ENCODE data around the gene TRIM46. TPM values are rescaled to one million over a fixed set of nuclear protein-coding genes. Genes with fewer than 3 reads are reported as not detected.
A peak's percentile ranks its signal among the peaks of the same experiment; 100 is the strongest.

The TRIM46 gene
- total and polyA plus RNA-seq, 2 of the 13 experiments (the other 11 are each of a cell fraction or from before 2014, with no cell fraction given): 0.04 to 0.09 TPM

DNA sequence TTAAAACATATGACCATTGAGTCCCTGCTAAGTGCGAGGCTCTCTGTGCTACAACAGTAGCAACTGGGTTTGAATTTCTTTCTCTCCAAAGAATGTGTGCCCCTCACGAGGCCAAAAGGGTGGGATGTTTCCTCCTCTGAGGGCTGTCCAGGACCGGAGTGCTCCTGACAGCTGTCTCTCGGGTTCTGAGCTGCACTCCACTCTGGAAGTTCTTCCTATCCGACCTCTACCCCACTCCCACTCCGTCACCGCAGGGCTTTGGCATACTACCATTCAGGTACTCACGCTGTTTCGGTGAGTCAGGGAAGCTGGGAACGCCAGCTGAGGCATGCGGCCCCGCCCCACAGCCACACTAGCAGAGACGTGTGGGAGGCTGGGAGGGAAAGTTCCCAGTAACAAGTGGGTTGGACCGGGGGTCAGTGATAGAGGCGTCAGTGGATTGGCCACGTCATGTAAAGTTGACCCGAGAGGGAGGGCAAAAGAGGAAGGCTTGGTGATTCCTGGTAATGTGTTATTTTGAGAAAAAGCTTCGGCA lies 38.7 kb upstream of the TRIM46 start (continued):
- TF ChIP-seq ARNT2 (CRISPR knock-in tag; IDR thresholded peaks at IDR 0.05; ENCODE audit: low read depth): no peak
- TF ChIP-seq SAP130 (CRISPR knock-in tag; IDR thresholded peaks at IDR 0.05; ENCODE audit: low read depth): peak; percentile 97
- 0 out of 2 replicates have a peak, but pooled peaks have one; percentile 13 for TF ChIP-seq KDM3A (CRISPR knock-in tag; IDR thresholded peaks at IDR 0.05; ENCODE audit: low read depth)
- 0 out of 2 replicates have a peak, but pooled peaks have one; percentile 4 for TF ChIP-seq ZNF556 (CRISPR knock-in tag; IDR thresholded peaks at IDR 0.05; ENCODE audit: borderline replicate concordance)
- TF ChIP-seq ZNF878 (CRISPR knock-in tag; IDR thresholded peaks at IDR 0.05): peak; percentile 79
- TF ChIP-seq, protein P1, sequence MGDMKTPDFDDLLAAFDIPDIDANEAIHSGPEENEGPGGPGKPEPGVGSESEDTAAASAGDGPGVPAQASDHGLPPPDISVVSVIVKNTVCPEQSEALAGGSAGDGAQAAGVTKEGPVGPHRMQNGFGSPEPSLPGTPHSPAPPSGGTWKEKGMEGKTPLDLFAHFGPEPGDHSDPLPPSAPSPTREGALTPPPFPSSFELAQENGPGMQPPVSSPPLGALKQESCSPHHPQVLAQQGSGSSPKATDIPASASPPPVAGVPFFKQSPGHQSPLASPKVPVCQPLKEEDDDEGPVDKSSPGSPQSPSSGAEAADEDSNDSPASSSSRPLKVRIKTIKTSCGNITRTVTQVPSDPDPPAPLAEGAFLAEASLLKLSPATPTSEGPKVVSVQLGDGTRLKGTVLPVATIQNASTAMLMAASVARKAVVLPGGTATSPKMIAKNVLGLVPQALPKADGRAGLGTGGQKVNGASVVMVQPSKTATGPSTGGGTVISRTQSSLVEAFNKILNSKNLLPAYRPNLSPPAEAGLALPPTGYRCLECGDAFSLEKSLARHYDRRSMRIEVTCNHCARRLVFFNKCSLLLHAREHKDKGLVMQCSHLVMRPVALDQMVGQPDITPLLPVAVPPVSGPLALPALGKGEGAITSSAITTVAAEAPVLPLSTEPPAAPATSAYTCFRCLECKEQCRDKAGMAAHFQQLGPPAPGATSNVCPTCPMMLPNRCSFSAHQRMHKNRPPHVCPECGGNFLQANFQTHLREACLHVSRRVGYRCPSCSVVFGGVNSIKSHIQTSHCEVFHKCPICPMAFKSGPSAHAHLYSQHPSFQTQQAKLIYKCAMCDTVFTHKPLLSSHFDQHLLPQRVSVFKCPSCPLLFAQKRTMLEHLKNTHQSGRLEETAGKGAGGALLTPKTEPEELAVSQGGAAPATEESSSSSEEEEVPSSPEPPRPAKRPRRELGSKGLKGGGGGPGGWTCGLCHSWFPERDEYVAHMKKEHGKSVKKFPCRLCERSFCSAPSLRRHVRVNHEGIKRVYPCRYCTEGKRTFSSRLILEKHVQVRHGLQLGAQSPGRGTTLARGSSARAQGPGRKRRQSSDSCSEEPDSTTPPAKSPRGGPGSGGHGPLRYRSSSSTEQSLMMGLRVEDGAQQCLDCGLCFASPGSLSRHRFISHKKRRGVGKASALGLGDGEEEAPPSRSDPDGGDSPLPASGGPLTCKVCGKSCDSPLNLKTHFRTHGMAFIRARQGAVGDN (CRISPR knock-in tag; IDR thresholded peaks at IDR 0.05): peak; percentile 62; the same call in 1 of the 2 replicates
- TF ChIP-seq, protein P2, sequence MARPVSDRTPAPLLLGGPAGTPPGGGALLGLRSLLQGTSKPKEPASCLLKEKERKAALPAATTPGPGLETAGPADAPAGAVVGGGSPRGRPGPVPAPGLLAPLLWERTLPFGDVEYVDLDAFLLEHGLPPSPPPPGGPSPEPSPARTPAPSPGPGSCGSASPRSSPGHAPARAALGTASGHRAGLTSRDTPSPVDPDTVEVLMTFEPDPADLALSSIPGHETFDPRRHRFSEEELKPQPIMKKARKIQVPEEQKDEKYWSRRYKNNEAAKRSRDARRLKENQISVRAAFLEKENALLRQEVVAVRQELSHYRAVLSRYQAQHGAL (CRISPR knock-in tag; IDR thresholded peaks at IDR 0.05; ENCODE audit: not compliant biosample characterization): peak; percentile 72
- TF ChIP-seq ISX (CRISPR knock-in tag; conservative IDR thresholded peaks at IDR 0.05): 0 out of 2 replicates have a peak, but pooled peaks have one; percentile 53
- TF ChIP-seq ELF1 (CRISPR knock-in tag; IDR thresholded peaks at IDR 0.05): no peak
- peak; percentile 62; the same call in 1 of the 2 replicates for TF ChIP-seq THYN1 (CRISPR knock-in tag; IDR thresholded peaks at IDR 0.05; ENCODE audit: borderline replicate concordance, low read depth)
- TF ChIP-seq ZNF354B (CRISPR knock-in tag; IDR thresholded peaks at IDR 0.05): no peak
- 0 out of 2 replicates have a peak, but pooled peaks have one; percentile 39 for TF ChIP-seq ZNF558 (CRISPR knock-in tag; IDR thresholded peaks at IDR 0.05; ENCODE audit: borderline replicate concordance)
- TF ChIP-seq NFE2 (CRISPR knock-in tag; IDR thresholded peaks at IDR 0.05): no peak
- TF ChIP-seq SMYD3 (CRISPR knock-in tag; IDR thresholded peaks at IDR 0.05): peak; percentile 82; the same call in 1 of the 2 replicates
- TF ChIP-seq, protein P3, sequence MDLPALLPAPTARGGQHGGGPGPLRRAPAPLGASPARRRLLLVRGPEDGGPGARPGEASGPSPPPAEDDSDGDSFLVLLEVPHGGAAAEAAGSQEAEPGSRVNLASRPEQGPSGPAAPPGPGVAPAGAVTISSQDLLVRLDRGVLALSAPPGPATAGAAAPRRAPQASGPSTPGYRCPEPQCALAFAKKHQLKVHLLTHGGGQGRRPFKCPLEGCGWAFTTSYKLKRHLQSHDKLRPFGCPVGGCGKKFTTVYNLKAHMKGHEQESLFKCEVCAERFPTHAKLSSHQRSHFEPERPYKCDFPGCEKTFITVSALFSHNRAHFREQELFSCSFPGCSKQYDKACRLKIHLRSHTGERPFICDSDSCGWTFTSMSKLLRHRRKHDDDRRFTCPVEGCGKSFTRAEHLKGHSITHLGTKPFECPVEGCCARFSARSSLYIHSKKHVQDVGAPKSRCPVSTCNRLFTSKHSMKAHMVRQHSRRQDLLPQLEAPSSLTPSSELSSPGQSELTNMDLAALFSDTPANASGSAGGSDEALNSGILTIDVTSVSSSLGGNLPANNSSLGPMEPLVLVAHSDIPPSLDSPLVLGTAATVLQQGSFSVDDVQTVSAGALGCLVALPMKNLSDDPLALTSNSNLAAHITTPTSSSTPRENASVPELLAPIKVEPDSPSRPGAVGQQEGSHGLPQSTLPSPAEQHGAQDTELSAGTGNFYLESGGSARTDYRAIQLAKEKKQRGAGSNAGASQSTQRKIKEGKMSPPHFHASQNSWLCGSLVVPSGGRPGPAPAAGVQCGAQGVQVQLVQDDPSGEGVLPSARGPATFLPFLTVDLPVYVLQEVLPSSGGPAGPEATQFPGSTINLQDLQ (CRISPR knock-in tag; IDR thresholded peaks at IDR 0.05): peak; percentile 6; the same call in 1 of the 2 replicates
- peak in 1 of 2 experiments; percentile 13; a peak in 1 of 4 replicates for TF ChIP-seq EP300 (IDR thresholded peaks at IDR 0.05; ENCODE audit: low read depth in 2 of 2, low read length in 2 of 2)
- no peak for TF ChIP-seq EP300 (CRISPR knock-in tag; IDR thresholded peaks at IDR 0.05; ENCODE audit: borderline replicate concordance)
- TF ChIP-seq, protein P4, sequence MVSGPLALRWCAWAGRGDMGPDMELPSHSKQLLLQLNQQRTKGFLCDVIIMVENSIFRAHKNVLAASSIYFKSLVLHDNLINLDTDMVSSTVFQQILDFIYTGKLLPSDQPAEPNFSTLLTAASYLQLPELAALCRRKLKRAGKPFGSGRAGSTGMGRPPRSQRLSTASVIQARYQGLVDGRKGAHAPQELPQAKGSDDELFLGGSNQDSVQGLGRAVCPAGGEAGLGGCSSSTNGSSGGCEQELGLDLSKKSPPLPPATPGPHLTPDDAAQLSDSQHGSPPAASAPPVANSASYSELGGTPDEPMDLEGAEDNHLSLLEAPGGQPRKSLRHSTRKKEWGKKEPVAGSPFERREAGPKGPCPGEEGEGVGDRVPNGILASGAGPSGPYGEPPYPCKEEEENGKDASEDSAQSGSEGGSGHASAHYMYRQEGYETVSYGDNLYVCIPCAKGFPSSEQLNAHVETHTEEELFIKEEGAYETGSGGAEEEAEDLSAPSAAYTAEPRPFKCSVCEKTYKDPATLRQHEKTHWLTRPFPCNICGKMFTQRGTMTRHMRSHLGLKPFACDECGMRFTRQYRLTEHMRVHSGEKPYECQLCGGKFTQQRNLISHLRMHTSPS (CRISPR knock-in tag; IDR thresholded peaks at IDR 0.05; ENCODE audit: low read depth): no peak
